ENCODE measurements around the gene USPL1.
A peak's percentile ranks its signal among the peaks of the same experiment; 100 is the strongest.
"Not testable (repeated sequence)": the region's sequence is repeated elsewhere in the genome, so short reads cannot be mapped to it uniquely, and the experiment has no call there.

The USPL1 gene

GRCh38 chr13:30617315-30618185, at the start of gene USPL1:
TSS of gene USPL1 (plus strand) at chr13:30617920. CDS start at chr13:30621141, 3,221 bp downstream.
- FAIRE-seq, result peak; percentile 86

GRCh38 chr13:30569901-30570576, 47.7 kb upstream of the USPL1 start:
- FAIRE-seq, result no peak

- peak; percentile 69 for FAIRE-seq
These were observed 47.0 kb upstream of the USPL1 start for GRCh38 chr13:30570691-30571090.

- peak; percentile 97 for FAIRE-seq
These were observed 44.9 kb upstream of the USPL1 start for GRCh38 chr13:30572859-30573275.

- no peak for FAIRE-seq
These were observed 41.2 kb upstream of the USPL1 start for GRCh38 chr13:30576528-30576927.

GRCh38 chr13:30577401-30577852, 40.3 kb upstream of the USPL1 start:
- no peak for FAIRE-seq

- no peak for FAIRE-seq
These were observed 36.7 kb upstream of the USPL1 start for GRCh38 chr13:30580852-30581502.

GRCh38 chr13:30581582-30581981, 36.1 kb upstream of the USPL1 start:
- FAIRE-seq, result no peak

- no peak for FAIRE-seq
These were observed 33.5 kb upstream of the USPL1 start for GRCh38 chr13:30584051-30584731.

GRCh38 chr13:30585748-30586262, 31.9 kb upstream of the USPL1 start:
- FAIRE-seq, result no peak

GRCh38 chr13:30587231-30587630, 30.5 kb upstream of the USPL1 start:
- no peak for FAIRE-seq

- FAIRE-seq, result no peak
These were observed 30.0 kb upstream of the USPL1 start for GRCh38 chr13:30587739-30588138.

GRCh38 chr13:30593001-30593400, 24.7 kb upstream of the USPL1 start:
- no peak for FAIRE-seq

GRCh38 chr13:30600496-30600895, 17.2 kb upstream of the USPL1 start:
- no peak for FAIRE-seq

- no peak for FAIRE-seq
These were observed 15.9 kb upstream of the USPL1 start for GRCh38 chr13:30601836-30602235.

- no peak for FAIRE-seq
These were observed 12.7 kb upstream of the USPL1 start for GRCh38 chr13:30605052-30605451.

- FAIRE-seq, result not testable (repeated sequence)
These were observed 10.5 kb upstream of the USPL1 start for GRCh38 chr13:30607186-30607585.

GRCh38 chr13:30607908-30608307, 9.8 kb upstream of the USPL1 start:
- no peak for FAIRE-seq

- FAIRE-seq, result no peak
These were observed 9.4 kb upstream of the USPL1 start for GRCh38 chr13:30608364-30608763.

- peak; percentile 84 for FAIRE-seq
These were observed 7.4 kb upstream of the USPL1 start for GRCh38 chr13:30610311-30610710.

GRCh38 chr13:30615481-30615865, 2.2 kb upstream of the USPL1 start:
- FAIRE-seq, result no peak

- FAIRE-seq, result peak; percentile 93
These were observed 1.7 kb upstream of the USPL1 start for GRCh38 chr13:30615866-30616541.

All from islet of Langerhans (tissue), 1 donor.